Measurements from ENCODE around the gene TEC. TPM values are rescaled to one million over a fixed set of nuclear protein-coding genes. Genes with fewer than 3 reads are reported as not detected.

The TEC gene
- total and polyA plus RNA-seq, 12 donors: 1.4 to 8.0 (median 4.7) TPM

DNA sequence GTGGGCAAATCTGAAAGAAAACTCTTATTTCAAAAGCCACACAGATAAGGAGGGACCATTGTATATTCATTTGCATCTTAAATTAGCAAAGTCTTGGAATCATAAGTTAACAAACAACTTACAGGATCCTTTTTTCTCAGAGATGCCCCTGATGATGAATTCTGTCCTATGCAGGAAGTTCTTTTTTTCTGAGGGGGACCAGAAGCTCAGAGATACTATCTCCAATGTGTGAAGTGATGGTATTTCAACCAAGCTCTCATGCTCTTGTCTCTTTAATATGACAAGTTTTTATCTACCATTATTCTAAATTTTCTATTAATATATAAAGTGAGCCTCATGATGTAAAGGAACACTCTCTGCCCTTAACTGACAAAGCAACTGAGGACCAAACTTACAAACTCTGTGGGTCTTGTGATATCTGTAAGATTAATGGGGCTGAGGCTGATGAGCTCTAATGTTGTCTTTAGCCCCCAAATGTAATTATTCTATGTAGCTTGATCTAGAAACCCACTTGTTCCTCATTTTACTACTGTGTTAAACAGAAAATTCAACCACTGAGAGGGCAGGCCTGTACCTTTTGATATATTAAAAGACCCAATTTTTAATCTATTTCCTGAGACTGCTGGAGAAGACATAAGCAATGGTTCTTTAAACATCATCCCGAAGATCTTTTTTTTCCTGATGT is 27.0 kb downstream of the TEC start:
- TF ChIP-seq, protein P1, sequence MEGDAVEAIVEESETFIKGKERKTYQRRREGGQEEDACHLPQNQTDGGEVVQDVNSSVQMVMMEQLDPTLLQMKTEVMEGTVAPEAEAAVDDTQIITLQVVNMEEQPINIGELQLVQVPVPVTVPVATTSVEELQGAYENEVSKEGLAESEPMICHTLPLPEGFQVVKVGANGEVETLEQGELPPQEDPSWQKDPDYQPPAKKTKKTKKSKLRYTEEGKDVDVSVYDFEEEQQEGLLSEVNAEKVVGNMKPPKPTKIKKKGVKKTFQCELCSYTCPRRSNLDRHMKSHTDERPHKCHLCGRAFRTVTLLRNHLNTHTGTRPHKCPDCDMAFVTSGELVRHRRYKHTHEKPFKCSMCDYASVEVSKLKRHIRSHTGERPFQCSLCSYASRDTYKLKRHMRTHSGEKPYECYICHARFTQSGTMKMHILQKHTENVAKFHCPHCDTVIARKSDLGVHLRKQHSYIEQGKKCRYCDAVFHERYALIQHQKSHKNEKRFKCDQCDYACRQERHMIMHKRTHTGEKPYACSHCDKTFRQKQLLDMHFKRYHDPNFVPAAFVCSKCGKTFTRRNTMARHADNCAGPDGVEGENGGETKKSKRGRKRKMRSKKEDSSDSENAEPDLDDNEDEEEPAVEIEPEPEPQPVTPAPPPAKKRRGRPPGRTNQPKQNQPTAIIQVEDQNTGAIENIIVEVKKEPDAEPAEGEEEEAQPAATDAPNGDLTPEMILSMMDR (IDR thresholded peaks at IDR 0.05): no peak
- no peak for TF ChIP-seq POLR2A (IDR thresholded peaks at IDR 0.05)
- H3K27ac ChIP-seq: no peak overlapping the region
- no peaks in the 10 kb centered on the region for H3K9me3 ChIP-seq (replicated peaks in 1 of 3)
- DNase-seq: no peak
- H3K4me1 ChIP-seq (replicated peaks in 1 of 2): no peaks in the 10 kb centered on the region
- H3K27me3 ChIP-seq: no peaks in the 10 kb centered on the region
- WGBS, 4 donors: 76 to 91% (median 78%) methylated on average over 1 of the region's 1 CpG
- no peaks in the 10 kb centered on the region for H3K36me3 ChIP-seq (replicated peaks in 1 of 2)
- H3K4me3 ChIP-seq: no peak overlapping the region
- intact Hi-C loops (cut with DNase I): no loop called here

DNA sequence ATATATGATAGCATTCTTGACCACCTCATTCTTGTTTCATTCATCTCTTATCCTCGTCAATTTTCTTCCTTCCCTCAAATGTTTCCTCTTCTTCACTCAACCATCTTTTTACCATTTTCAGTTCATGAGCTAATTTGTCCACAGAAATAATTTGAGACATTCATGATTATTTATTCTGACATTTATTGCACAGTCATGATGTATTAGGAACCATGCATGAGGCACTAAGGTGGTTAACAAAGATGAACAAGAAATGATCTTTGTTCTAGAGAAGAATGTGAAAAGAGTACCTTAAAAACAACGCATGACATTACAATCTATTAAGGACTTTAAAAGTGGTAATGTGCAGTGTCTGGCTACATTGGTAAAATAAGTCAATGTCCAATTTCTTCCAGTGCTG is 27.9 kb downstream of the TEC start:
- Histone ChIP-seq H3K27me3 (no peaks in the 10 kb centered on the region), H3K9me3 (replicated peaks in 1 of 3) (no peaks in the 10 kb centered on the region), H3K36me3 (replicated peaks in 1 of 2) (no peaks in the 10 kb centered on the region), H3K4me3 (no peak overlapping the region), H3K4me1 (replicated peaks in 1 of 2) (no peaks in the 10 kb centered on the region), H3K27ac (no peak overlapping the region)
- no peak for DNase-seq
- 86 to 90% (median 89%) methylated on average over 2 of the region's 2 CpGs for WGBS, 4 donors
- TF ChIP-seq, protein P1 (IDR thresholded peaks at IDR 0.05): no peak
- no peak for TF ChIP-seq POLR2A (IDR thresholded peaks at IDR 0.05)
- intact Hi-C loops (cut with DNase I): no loop called here

DNA sequence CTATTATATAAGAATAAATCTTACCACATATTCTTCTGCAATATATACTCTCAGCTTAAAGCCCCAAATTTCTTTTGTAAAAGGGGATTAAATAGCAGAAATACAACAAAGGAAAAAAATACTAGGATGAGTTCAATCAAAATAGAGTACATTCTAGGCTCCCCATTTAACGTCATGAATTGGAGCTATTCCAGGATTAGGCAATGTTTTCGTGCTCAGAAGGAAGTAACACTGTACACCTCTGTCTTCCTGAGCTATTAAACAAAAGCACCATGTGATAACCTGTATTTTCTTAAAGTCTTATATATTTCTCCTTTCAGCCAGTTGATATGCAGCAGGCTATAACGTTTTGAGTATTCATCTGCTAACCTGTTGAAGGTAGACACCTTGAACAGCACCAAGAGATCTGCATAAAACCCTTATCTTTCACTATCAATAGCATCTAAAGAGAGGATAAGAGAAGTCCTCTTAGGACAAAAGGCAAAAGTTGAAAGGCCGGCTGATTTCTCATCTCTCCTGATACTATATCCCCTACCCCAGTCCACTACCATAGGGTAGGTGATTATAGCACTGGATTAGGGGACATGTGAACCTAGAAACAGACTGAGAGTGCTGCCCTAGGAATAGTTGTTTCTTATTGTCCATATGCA is 31.5 kb downstream of the TEC start:
- DNase-seq: peak in 1 of 7 donors; percentile 27
- H3K36me3 ChIP-seq (replicated peaks in 1 of 2): no peaks in the 10 kb centered on the region
- no peaks in the 10 kb centered on the region for H3K4me1 ChIP-seq (replicated peaks in 1 of 2)
- intact Hi-C loops (cut with DNase I): no loop called here
- TF ChIP-seq, protein P1 (IDR thresholded peaks at IDR 0.05): no peak
- no peak for TF ChIP-seq POLR2A (IDR thresholded peaks at IDR 0.05)
- no peak overlapping the region for H3K27ac ChIP-seq
- WGBS, 4 donors: 24 to 39% (median 35%) methylated on average over 4 of the region's 4 CpGs
- no peaks in the 10 kb centered on the region for H3K9me3 ChIP-seq (replicated peaks in 1 of 3)
- H3K4me3 ChIP-seq: no peak overlapping the region
- H3K27me3 ChIP-seq: no peaks in the 10 kb centered on the region

DNA sequence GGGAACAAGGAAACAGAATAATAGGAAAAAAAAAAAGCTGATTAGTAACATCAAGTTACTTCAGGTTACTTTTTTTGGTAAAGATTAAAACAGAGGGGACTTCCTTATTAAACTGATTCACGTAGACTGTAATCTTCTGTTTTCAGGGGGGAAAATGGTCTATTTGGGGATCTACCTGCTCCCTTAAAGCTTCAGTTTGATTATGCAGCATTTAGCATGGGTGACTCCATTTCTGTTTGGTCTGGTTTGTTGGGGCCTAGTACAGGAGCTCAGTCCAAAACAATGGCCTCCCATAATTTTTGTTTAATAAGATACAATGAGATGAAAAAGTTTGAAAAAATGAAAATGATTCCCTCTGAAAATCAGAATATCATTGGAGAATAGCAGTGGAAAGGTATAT is 34.6 kb downstream of the TEC start:
- Histone ChIP-seq H3K36me3 (replicated peaks in 1 of 2) (no peaks in the 10 kb centered on the region), H3K4me1 (replicated peaks in 1 of 2) (no peaks in the 10 kb centered on the region), H3K9me3 (replicated peaks in 1 of 3) (no peaks in the 10 kb centered on the region), H3K4me3 (no peak overlapping the region), H3K27me3 (no peaks in the 10 kb centered on the region), H3K27ac (no peak overlapping the region)
- TF ChIP-seq POLR2A (IDR thresholded peaks at IDR 0.05): no peak
- TF ChIP-seq, protein P1 (IDR thresholded peaks at IDR 0.05): no peak
- intact Hi-C loops (cut with DNase I): no loop called here
- DNase-seq: no peak
- 90 to 100% (median 95%) methylated on average over 1 of the region's 1 CpG for WGBS, 4 donors
